H1 (cell line): Measurements from ENCODE around the gene HAVCR2. TPM values are rescaled to one million over a fixed set of nuclear protein-coding genes. Genes with fewer than 3 reads are reported as not detected.

Experiments
- CTCF ChIA-PET: fragments of 300-600 bp; sonication (Branson Sonifier 250); formaldehyde crosslinking; loops from one replicate; lab custom pipeline; 2021; ENCODE audit not compliant: partially characterized antibody; lab: Charles Lee
- POLR2A ChIA-PET: fragments of 300-600 bp; sonication (Branson Sonifier 250); formaldehyde crosslinking; loops from one replicate; lab custom pipeline; 2021; ENCODE audit warnings: inconsistent platforms; ENCODE audit not compliant: partially characterized antibody; lab: Charles Lee
- DNase-seq, 2 experiments: peaks; one replicate each; pipeline versions ENCODE4 v3.0.0 to v3.0.0-alpha.2; 2010 to 2022; ENCODE audit warnings: low spot score in 2 of 2, low read depth in 1 of 2, mixed read lengths in 1 of 2
- FAIRE-seq: peaks from 2 replicates; lab custom pipeline; 2011; peaks lifted over from hg19 to GRCh38; lab: Jason Lieb, UNC
- H2AFZ ChIP-seq: 2 replicates; pipeline ENCODE4 v1.8.1; 2012; ENCODE audit warnings: low read length, inconsistent platforms
- H2AK5ac ChIP-seq: 2 replicates; pipeline ENCODE4 v1.6.1; 2013; ENCODE audit warnings: low read depth, low read length
- H2BK120ac ChIP-seq: replicated peaks from 2 replicates; pipeline ENCODE3; 2013; ENCODE audit warnings: low read depth, low read length, inconsistent platforms
- H2BK12ac ChIP-seq: 2 replicates; pipeline ENCODE4 v1.6.1; 2013; ENCODE audit warnings: low read depth, low read length
- H2BK15ac ChIP-seq: 2 replicates; pipeline ENCODE4 v1.6.1; 2013; ENCODE audit warnings: low read length
- H2BK20ac ChIP-seq: 2 replicates; pipeline ENCODE4 v1.6.1; 2013; ENCODE audit warnings: low read length
- H2BK5ac ChIP-seq: 2 replicates; pipeline ENCODE4 v1.6.1; 2013; ENCODE audit warnings: low read depth, low read length
- H3K14ac ChIP-seq: 2 replicates; pipeline ENCODE4 v1.6.1; 2013; ENCODE audit warnings: inconsistent platforms; ENCODE audit not compliant: insufficient read length
- H3K18ac ChIP-seq: 2 replicates; pipeline ENCODE4 v1.6.1; 2013; ENCODE audit warnings: low read length; ENCODE audit errors: extremely low read depth
- H3K23ac ChIP-seq: 2 replicates; pipeline ENCODE4 v1.6.1; 2013; ENCODE audit warnings: inconsistent platforms; ENCODE audit not compliant: insufficient read length
- H3K23me2 ChIP-seq: 2 replicates; pipeline ENCODE4 v1.6.1; 2013; ENCODE audit warnings: low read depth, low read length
- H3K27ac ChIP-seq: 2 replicates; pipeline ENCODE4 v1.6.1; 2011; ENCODE audit warnings: low read depth, low read length, inconsistent platforms
- H3K27me3 ChIP-seq, 4 experiments: replicated peaks in 1 of 4; 1 replicate in 1 of 4; 2 replicates in 3 of 4; pipeline versions ENCODE4 v1.6.1 to v1.8.1; 2011 to 2013; ENCODE audit warnings: low read length in 3 of 4, mild to moderate bottlenecking in 3 of 4, inconsistent platforms in 2 of 4, mixed read lengths in 2 of 4, moderate library complexity in 1 of 4; ENCODE audit not compliant: control insufficient read depth in 3 of 4, insufficient read depth in 3 of 4; ENCODE audit errors: extremely low read depth in 1 of 4
- H3K36me3 ChIP-seq, 4 experiments: 2 replicates each; pipeline versions ENCODE4 v1.6.1 to v1.8.1; 2011 to 2013; ENCODE audit warnings: mild to moderate bottlenecking in 4 of 4, low read length in 3 of 4, moderate library complexity in 2 of 4, control low read depth in 1 of 4, inconsistent platforms in 1 of 4; ENCODE audit not compliant: insufficient read depth in 4 of 4, control insufficient read depth in 2 of 4
- H3K4ac ChIP-seq: replicated peaks from 2 replicates; pipeline ENCODE3; 2013; ENCODE audit warnings: low read length, low read depth, mixed read lengths, inconsistent platforms; ENCODE audit not compliant: insufficient read length
- H3K4me1 ChIP-seq, 4 experiments: replicated peaks in 1 of 4; 1 replicate in 1 of 4; 2 replicates in 3 of 4; pipeline versions ENCODE4 v1.6.1 to v1.8.1; 2011 to 2013; ENCODE audit warnings: low read length in 3 of 4, inconsistent platforms in 2 of 4, mixed read lengths in 1 of 4; ENCODE audit not compliant: insufficient read depth in 4 of 4, control insufficient read depth in 3 of 4
- H3K4me2 ChIP-seq, 2 experiments: 2 replicates each; pipeline versions ENCODE4 v1.6.1 to v1.8.1; 2011 to 2013; ENCODE audit warnings: low read depth in 2 of 2, low read length in 2 of 2, control low read depth in 1 of 2, inconsistent platforms in 1 of 2, mild to moderate bottlenecking in 1 of 2; ENCODE audit not compliant: insufficient read depth in 1 of 2
- H3K4me3 ChIP-seq, 4 experiments: fragments of 200-600, 300-600 bp in 1 of 4; sonication (generic), shearing (Covaris generic), sonication (Bioruptor Twin) in 1 of 4; 2 replicates each; pipeline versions ENCODE4 v1.5.1 to v1.8.1; 2011 to 2016; ENCODE audit warnings: low read length in 4 of 4, low read depth in 3 of 4, control low read depth in 2 of 4, inconsistent platforms in 2 of 4, mild to moderate bottlenecking in 2 of 4, mixed read lengths in 1 of 4, moderate library complexity in 1 of 4; ENCODE audit not compliant: insufficient read depth in 2 of 4; ENCODE audit errors: extremely low read depth in 1 of 4
- H3K56ac ChIP-seq: replicated peaks from 2 replicates; pipeline ENCODE3; 2013; ENCODE audit warnings: low read depth, mild to moderate bottlenecking, mixed read lengths, low read length, inconsistent platforms; ENCODE audit not compliant: insufficient read length
- H3K79me1 ChIP-seq: 2 replicates; pipeline ENCODE4 v1.6.1; 2013; ENCODE audit warnings: low read depth, low read length, control low read depth
- H3K79me2 ChIP-seq, 2 experiments: 2 replicates each; pipeline versions ENCODE4 v1.6.1 to v1.8.1; 2012 to 2013; ENCODE audit warnings: low read length in 2 of 2, mild to moderate bottlenecking in 2 of 2, inconsistent platforms in 1 of 2; ENCODE audit not compliant: insufficient read depth in 2 of 2, control insufficient read depth in 1 of 2
- H3K9ac ChIP-seq, 4 experiments: replicated peaks in 1 of 4; 1 replicate in 1 of 4; 2 replicates in 3 of 4; pipeline versions ENCODE4 v1.6.1 to v1.8.1; 2011 to 2013; ENCODE audit warnings: low read depth in 3 of 4, low read length in 3 of 4, control low read depth in 2 of 4, mild to moderate bottlenecking in 2 of 4, moderate library complexity in 2 of 4, inconsistent platforms in 1 of 4; ENCODE audit errors: extremely low read depth in 1 of 4
- H3K9me3 ChIP-seq, 2 experiments: 2 replicates each; pipeline versions ENCODE4 v1.6.1 to v1.8.1; 2012 to 2013; ENCODE audit warnings: mild to moderate bottlenecking in 2 of 2, moderate library complexity in 2 of 2, control low read depth in 1 of 2, inconsistent platforms in 1 of 2, low read depth in 1 of 2, low read length in 1 of 2, mixed read lengths in 1 of 2; ENCODE audit not compliant: insufficient read depth in 2 of 2
- H4K20me1 ChIP-seq, 2 experiments: replicated peaks in 1 of 2; 2 replicates each; pipeline versions ENCODE3 to v1.8.1; 2011 to 2013; ENCODE audit warnings: inconsistent platforms in 2 of 2, low read length in 2 of 2, mild to moderate bottlenecking in 1 of 2; ENCODE audit not compliant: insufficient read depth in 2 of 2, control insufficient read depth in 1 of 2
- H4K5ac ChIP-seq: 2 replicates; pipeline ENCODE4 v1.6.1; 2013; ENCODE audit warnings: low read length, low read depth, mixed read lengths, inconsistent platforms; ENCODE audit not compliant: insufficient read length
- H4K8ac ChIP-seq: 2 replicates; pipeline ENCODE4 v1.8.0; 2013; ENCODE audit warnings: mild to moderate bottlenecking, moderate library complexity, low read length, inconsistent platforms; ENCODE audit not compliant: insufficient read depth; ENCODE audit errors: extremely low read depth
- H4K91ac ChIP-seq: replicated peaks from 2 replicates; pipeline ENCODE3; 2013; ENCODE audit warnings: low read length, mixed read lengths, inconsistent platforms; ENCODE audit not compliant: insufficient read length
- CEBPB ChIP-seq: IDR thresholded peaks from 2 replicates; pipeline ENCODE4 v1.6.1; 2012; ENCODE audit warnings: low read depth, low read length
- GTF2F1 ChIP-seq: IDR thresholded peaks from 2 replicates; pipeline ENCODE4 v1.6.1; 2012; ENCODE audit warnings: low read depth, low read length, improper control_type of control experiment, borderline replicate concordance
- WGBS, 2 experiments: shearing (Covaris generic) in 1 of 2; methylation state at CpG; one replicate each; pipeline versions ENCODE4 v1.1.6 to v1.1.7; 2013 to 2015; ENCODE audit warnings: low lambda C conversion rate in 2 of 2, mixed read lengths in 2 of 2, inconsistent platforms in 1 of 2, low coverage in 1 of 2, missing lambda C conversion rate in 1 of 2; ENCODE audit not compliant: insufficient replicate concordance in 2 of 2, insufficient coverage in 1 of 2, insufficient read length in 1 of 2; ENCODE audit errors: extremely low coverage in 1 of 2, missing lambda C conversion rate in 1 of 2; 5-methylcytosine and 5-hydroxymethylcytosine counted together
- polyA plus RNA-seq, 7 experiments: library from polyadenylated mRNA; depleted of rRNA in 3 of 7; stranded (reverse) in 5 of 7; unstranded in 2 of 7; fragments of >200 nt in 5 of 7; fragments of 200-250 nt in 2 of 7; gene quantifications; 1 replicate in 5 of 7; 2 replicates in 1 of 7; 4 replicates in 1 of 7; pipeline versions ENCODE4 v1.2.1 to v1.2.3, GENCODE V29; 2011 to 2013; ENCODE audit warnings: missing spikeins in 2 of 7, mixed read lengths in 2 of 7
- total RNA-seq: library from RNA; stranded (reverse); fragmentation: NEBNext Ultra II Directional; extraction: Animal tissue kit (Norgen Biotek cat#: 25700); gene quantifications from 2 replicates; pipeline ENCODE4 v1.2.1, GENCODE V29; 2021
- TF ChIP-seq, protein P1 (sequence below), 3 experiments: IDR thresholded peaks; 1 replicate in 2 of 3; 2 replicates in 1 of 3; pipeline versions ENCODE4 v1.5.1 to v1.6.1; 2011; ENCODE audit warnings: low read length in 3 of 3, mild to moderate bottlenecking in 3 of 3, inconsistent platforms in 2 of 3, low read depth in 1 of 3, moderate library complexity in 1 of 3; ENCODE audit not compliant: insufficient read depth in 1 of 3; ENCODE audit errors: control extremely low read depth in 1 of 3

The HAVCR2 gene
- total and polyA plus RNA-seq, 2 of the 8 experiments (the other 6 are each of a cell fraction or from before 2014, with no cell fraction given): 0.03 TPM; not detected in 1

- no peak overlapping the region for H2BK12ac ChIP-seq
- no peak overlapping the region for H4K91ac ChIP-seq
- no peak overlapping the region for H2BK120ac ChIP-seq
- no peaks in the 10 kb centered on the region for H3K4me1 ChIP-seq
- no peak overlapping the region for H2BK15ac ChIP-seq
- 94% methylated on average over 3 of the region's 3 CpGs; no CpG with 5 or more reads in 1 of the 2 experiments for WGBS, 2 experiments
- no peak overlapping the region for H3K4me2 ChIP-seq
- H3K4ac ChIP-seq: no peak overlapping the region
- DNase-seq: no peak
- H3K9me3 ChIP-seq: no peaks in the 10 kb centered on the region
- no peak overlapping the region for H4K8ac ChIP-seq
- H3K79me1 ChIP-seq: no peaks in the 10 kb centered on the region
- ChIA-PET CTCF (interaction anchor here (0.6 to 1.8 kb wide), 3 partner anchors 8 to 980 kb away, joined by 3 to 4 read pairs (median 3); no protein-coding TSS in a partner anchor), POLR2A (no interaction called here)
- H3K79me2 ChIP-seq: no peaks in the 10 kb centered on the region
- H2BK20ac ChIP-seq: no peak overlapping the region
- no peak overlapping the region for H3K23ac ChIP-seq
- FAIRE-seq: no peak
- H2AK5ac ChIP-seq: no peak overlapping the region
- no peak overlapping the region for H3K4me3 ChIP-seq
- H3K27me3 ChIP-seq: no peaks in the 10 kb centered on the region
- H2BK5ac ChIP-seq: no peak overlapping the region
- H4K20me1 ChIP-seq: no peaks in the 10 kb centered on the region
- no peaks in the 10 kb centered on the region for H3K23me2 ChIP-seq
- no peak overlapping the region for H3K14ac ChIP-seq
- TF ChIP-seq, protein P1, sequence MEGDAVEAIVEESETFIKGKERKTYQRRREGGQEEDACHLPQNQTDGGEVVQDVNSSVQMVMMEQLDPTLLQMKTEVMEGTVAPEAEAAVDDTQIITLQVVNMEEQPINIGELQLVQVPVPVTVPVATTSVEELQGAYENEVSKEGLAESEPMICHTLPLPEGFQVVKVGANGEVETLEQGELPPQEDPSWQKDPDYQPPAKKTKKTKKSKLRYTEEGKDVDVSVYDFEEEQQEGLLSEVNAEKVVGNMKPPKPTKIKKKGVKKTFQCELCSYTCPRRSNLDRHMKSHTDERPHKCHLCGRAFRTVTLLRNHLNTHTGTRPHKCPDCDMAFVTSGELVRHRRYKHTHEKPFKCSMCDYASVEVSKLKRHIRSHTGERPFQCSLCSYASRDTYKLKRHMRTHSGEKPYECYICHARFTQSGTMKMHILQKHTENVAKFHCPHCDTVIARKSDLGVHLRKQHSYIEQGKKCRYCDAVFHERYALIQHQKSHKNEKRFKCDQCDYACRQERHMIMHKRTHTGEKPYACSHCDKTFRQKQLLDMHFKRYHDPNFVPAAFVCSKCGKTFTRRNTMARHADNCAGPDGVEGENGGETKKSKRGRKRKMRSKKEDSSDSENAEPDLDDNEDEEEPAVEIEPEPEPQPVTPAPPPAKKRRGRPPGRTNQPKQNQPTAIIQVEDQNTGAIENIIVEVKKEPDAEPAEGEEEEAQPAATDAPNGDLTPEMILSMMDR (IDR thresholded peaks at IDR 0.05; ENCODE audit: control extremely low read depth in 1 of 3, insufficient read depth in 1 of 3, low read depth in 1 of 3, low read length in 3 of 3): peak in 1 of 3 experiments; percentile 27; a peak in 1 of 4 replicates
- TF ChIP-seq GTF2F1 (no peak), CEBPB (peak; percentile 68; the same call in 1 of the 2 replicates)
- H3K36me3 ChIP-seq: no peaks in the 10 kb centered on the region
- H2AFZ ChIP-seq: no peak overlapping the region
- no peak overlapping the region for H3K9ac ChIP-seq
- no peak overlapping the region for H3K18ac ChIP-seq
- H3K27ac ChIP-seq: no peak overlapping the region
- H3K56ac ChIP-seq: no peak overlapping the region
- H4K5ac ChIP-seq: no peak overlapping the region
These were observed 38.9 kb downstream of the HAVCR2 start for GRCh38 chr5:157069949-157070348.
